SK-N-MC (cell line): ENCODE data around the gene P2RX1.

ENCODE experiments used
- EZH2 ChIP-seq: fragments of 200-600 bp; sonication (generic); IDR thresholded peaks from one replicate; pipeline ENCODE4 v1.6.1; 2017; ENCODE audit warnings: antibody characterized with exemption
- FOXP2 ChIP-seq: optimal IDR thresholded peaks from 2 replicates; pipeline ENCODE3; 2011; ENCODE audit warnings: mild to moderate bottlenecking, moderate library complexity; ENCODE audit not compliant: insufficient read depth; ENCODE audit errors: extremely low read length, control extremely low read depth
- POLR2AphosphoS5 ChIP-seq: IDR thresholded peaks from 2 replicates; pipeline ENCODE4 v1.6.1; 2012; ENCODE audit warnings: mild to moderate bottlenecking, low read depth, low read length, borderline replicate concordance

GRCh38 chr17:3852561-3852960 is 63.7 kb downstream of the P2RX1 start:
- no peak for TF ChIP-seq EZH2
- no peak for TF ChIP-seq POLR2AphosphoS5
- no peak for TF ChIP-seq FOXP2
